GM06990 (cell line): ENCODE measurements around the gene ANKRD62.

Experiments
- DNase-seq: peaks from one replicate; pipeline ENCODE4 v3.0.0-alpha.2; 2011; ENCODE audit not compliant: insufficient read length; ENCODE audit errors: extremely low read depth
- H3K27me3 ChIP-seq: replicated peaks from 2 replicates; pipeline ENCODE4 v1.6.0; 2011; ENCODE audit warnings: low read length; ENCODE audit not compliant: control insufficient read depth, insufficient read depth
- H3K36me3 ChIP-seq: 2 replicates; pipeline ENCODE4 v1.5.1; 2011; ENCODE audit warnings: low read length; ENCODE audit not compliant: control insufficient read depth, insufficient read depth
- H3K4me3 ChIP-seq: replicated peaks from 2 replicates; pipeline ENCODE4 v1.5.1; 2011; ENCODE audit warnings: low read depth, mild to moderate bottlenecking, control low read depth, low read length
- CTCF ChIP-seq: IDR thresholded peaks from 2 replicates; pipeline ENCODE4 v1.5.1; 2011; ENCODE audit warnings: low read length, control low read depth, mild to moderate bottlenecking, inconsistent platforms; ENCODE audit not compliant: insufficient read depth, poor library complexity, severe bottlenecking

ANKRD62 gene

GRCh38 chr18:12154361-12154760, 60.7 kb downstream of the ANKRD62 start:
- no peaks in the 10 kb centered on the region for H3K27me3 ChIP-seq
- no peak for TF ChIP-seq CTCF
- H3K4me3 ChIP-seq, result no peak overlapping the region
- DNase-seq, result no peak
- H3K36me3 ChIP-seq, result no peaks in the 10 kb centered on the region

GRCh38 chr18:12155996-12156395, 62.4 kb downstream of the ANKRD62 start:
- DNase-seq, result no peak
- TF ChIP-seq CTCF, result no peak
- Histone ChIP-seq H3K36me3 (no peaks in the 10 kb centered on the region), H3K4me3 (no peak overlapping the region), H3K27me3 (no peaks in the 10 kb centered on the region)

DNA sequence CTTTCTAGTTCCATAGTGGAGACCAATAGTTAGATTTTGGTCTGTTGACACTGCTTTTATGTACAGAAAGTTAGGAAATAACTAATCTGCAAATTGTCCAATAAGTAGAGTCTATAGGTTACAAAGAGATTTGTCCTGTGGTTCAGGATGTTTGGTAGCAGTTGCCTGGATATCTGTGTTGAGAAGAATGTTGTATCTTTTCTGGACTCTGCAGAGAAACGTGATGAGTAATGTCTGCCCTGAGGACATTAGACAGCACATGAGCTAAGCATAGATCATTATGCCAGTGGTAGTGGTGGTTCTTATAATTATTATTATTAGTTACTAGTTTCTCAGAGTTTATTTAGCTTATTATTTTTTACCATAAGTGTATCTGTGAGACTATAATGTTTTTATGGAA, 65.8 kb downstream of the ANKRD62 start:
- no peaks in the 10 kb centered on the region for H3K27me3 ChIP-seq
- H3K36me3 ChIP-seq, result no peaks in the 10 kb centered on the region
- no peak overlapping the region for H3K4me3 ChIP-seq
- no peak for DNase-seq
- no peak for TF ChIP-seq CTCF

GRCh38 chr18:12162786-12163185, 69.1 kb downstream of the ANKRD62 start:
- Histone ChIP-seq H3K4me3 (no peak overlapping the region), H3K36me3 (no peaks in the 10 kb centered on the region), H3K27me3 (no peaks in the 10 kb centered on the region)
- DNase-seq, result no peak
- no peak for TF ChIP-seq CTCF

GRCh38 chr18:12165038-12165768, 71.6 kb downstream of the ANKRD62 start:
- no peak for TF ChIP-seq CTCF
- no peak for DNase-seq
- no peak overlapping the region for H3K4me3 ChIP-seq
- H3K36me3 ChIP-seq, result no peaks in the 10 kb centered on the region
- H3K27me3 ChIP-seq, result no peaks in the 10 kb centered on the region
